ENCODE data around the gene DHRS11.

Gene DHRS11

GRCh38 chr17:36591434-36592315 is at the start of gene DHRS11:
Gene DHRS11 (plus strand): TSS chr17:36591879. CDS start chr17:36592010, 131 bp downstream.
- peak; percentile 71 to 86 for DNase-seq

- no peak for DNase-seq
These were observed 48.9 kb upstream of the DHRS11 start for GRCh38 chr17:36542755-36543154.

GRCh38 chr17:36544044-36544306 is 47.7 kb upstream of the DHRS11 start:
- DNase-seq = no peak

GRCh38 chr17:36544307-36545076 is 47.2 kb upstream of the DHRS11 start, which contains the start of gene GGNBP2:
Gene GGNBP2 (plus strand): TSS chr17:36544919. CDS start chr17:36545725, 806 bp downstream.
- DNase-seq = peak; percentile 84 to 89

- no peak for DNase-seq
These were observed 46.6 kb upstream of the DHRS11 start for GRCh38 chr17:36545077-36545464.

- DNase-seq = peak; percentile 93 to 96
These were observed 45.9 kb upstream of the DHRS11 start for GRCh38 chr17:36545465-36546417.

- no peak for DNase-seq
These were observed 45.1 kb upstream of the DHRS11 start for GRCh38 chr17:36546418-36547093.

GRCh38 chr17:36547776-36548175 is 43.9 kb upstream of the DHRS11 start:
- DNase-seq = no peak

- no peak for DNase-seq
These were observed 40.9 kb upstream of the DHRS11 start for GRCh38 chr17:36550491-36551417.

GRCh38 chr17:36553459-36553858 is 38.2 kb upstream of the DHRS11 start:
- DNase-seq = no peak

- no peak for DNase-seq
These were observed 25.6 kb upstream of the DHRS11 start for GRCh38 chr17:36566081-36566480.

GRCh38 chr17:36575028-36575427 is 16.7 kb upstream of the DHRS11 start:
- DNase-seq = no peak

GRCh38 chr17:36576793-36577192 is 14.9 kb upstream of the DHRS11 start:
- DNase-seq = no peak

- DNase-seq = no peak
These were observed 13.0 kb upstream of the DHRS11 start for GRCh38 chr17:36578671-36579070.

GRCh38 chr17:36583787-36584186 is 7.9 kb upstream of the DHRS11 start:
- no peak for DNase-seq

- DNase-seq = no peak
These were observed 5.5 kb upstream of the DHRS11 start for GRCh38 chr17:36586138-36586537.

- no peak for DNase-seq
These were observed 1.6 kb upstream of the DHRS11 start for GRCh38 chr17:36590082-36590481.

- peak in 1 of 2 experiments; percentile 16 for DNase-seq
These were observed 637 bp downstream of the DHRS11 start for GRCh38 chr17:36592316-36592715.

- DNase-seq = no peak
These were observed 1.1 kb downstream of the DHRS11 start for GRCh38 chr17:36592716-36593321.

GRCh38 chr17:36593656-36594316 is 2.1 kb downstream of the DHRS11 start:
- DNase-seq = no peak
